KMS-11 (cell line): ENCODE results near the gene ZNF208.

Experiments used
- H2AFZ ChIP-seq: fragments of 200-600 bp; sonication (generic); 2 replicates; pipeline ENCODE4 v1.6.1; 2016; ENCODE audit warnings: antibody characterized with exemption, mixed run types, low read depth
- H3K27ac ChIP-seq: fragments of 200-600 bp; sonication (generic); 2 replicates; pipeline ENCODE4 v1.6.1; 2016; ENCODE audit warnings: mild to moderate bottlenecking, mixed run types
- H3K27me3 ChIP-seq: fragments of 200-600 bp; sonication (generic); 2 replicates; pipeline ENCODE4 v1.6.1; 2017; ENCODE audit warnings: mild to moderate bottlenecking, low read depth, mixed run types, moderate library complexity; ENCODE audit not compliant: insufficient read depth
- H3K36me3 ChIP-seq: fragments of 200-600 bp; sonication (generic); 2 replicates; pipeline ENCODE4 v1.6.1; 2017; ENCODE audit warnings: mild to moderate bottlenecking, mixed run types; ENCODE audit not compliant: insufficient read depth
- H3K4me1 ChIP-seq: fragments of 200-600 bp; sonication (generic); 2 replicates; pipeline ENCODE4 v1.6.1; 2016; ENCODE audit warnings: mild to moderate bottlenecking, low read depth, mixed run types; ENCODE audit not compliant: poor library complexity, severe bottlenecking
- H3K4me2 ChIP-seq: fragments of 200-600 bp; sonication (generic); 2 replicates; pipeline ENCODE4 v1.7.0; 2016; ENCODE audit warnings: mild to moderate bottlenecking, mixed run types
- H3K4me3 ChIP-seq: fragments of 200-600 bp; sonication (generic); IDR thresholded peaks from 2 replicates; pipeline ENCODE4 v1.6.1; 2017; ENCODE audit warnings: low read depth, low read length, mixed read lengths; ENCODE audit not compliant: insufficient read depth
- H3K79me2 ChIP-seq: fragments of 200-600 bp; sonication (generic); 2 replicates; pipeline ENCODE4 v1.6.1; 2016; ENCODE audit warnings: low read depth, mixed run types; ENCODE audit not compliant: insufficient read depth
- H3K9ac ChIP-seq: fragments of 200-600 bp; sonication (generic); 2 replicates; pipeline ENCODE4 v1.6.1; 2016; ENCODE audit warnings: mild to moderate bottlenecking, mixed run types
- H4K20me1 ChIP-seq: fragments of 200-600 bp; sonication (generic); 2 replicates; pipeline ENCODE4 v1.6.1; 2016; ENCODE audit warnings: mild to moderate bottlenecking, mixed run types; ENCODE audit not compliant: insufficient read depth
- TF ChIP-seq, protein P1 (sequence below): fragments of 200-600 bp; sonication (generic); conservative IDR thresholded peaks from 2 replicates; pipeline ENCODE4 v1.6.1; 2017; ENCODE audit warnings: low read depth, mild to moderate bottlenecking, antibody characterized with exemption, low read length, moderate library complexity, mixed read lengths

Gene ZNF208

DNA sequence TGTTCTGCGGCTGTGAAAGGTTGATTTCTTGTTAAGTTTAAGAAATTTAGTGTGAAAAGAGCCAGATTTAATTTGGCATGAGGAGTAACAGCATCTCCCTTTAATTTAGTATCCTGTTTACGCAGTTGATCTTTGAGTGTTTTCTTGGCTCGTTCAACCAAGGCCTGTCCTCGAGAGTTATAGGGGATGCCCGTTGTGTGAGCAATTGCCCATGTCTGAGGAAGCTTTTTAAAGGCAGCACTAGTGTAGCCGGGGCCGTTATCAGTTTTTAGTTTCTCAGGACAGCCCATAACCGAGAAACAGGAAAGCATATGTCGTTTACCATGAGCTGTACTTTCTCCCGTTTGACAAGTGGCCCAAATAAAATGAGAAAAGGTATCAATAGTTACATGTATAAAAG, 127.2 kb downstream of the ZNF208 start:
- H3K27ac ChIP-seq = no peak overlapping the region
- no peak overlapping the region for H3K4me3 ChIP-seq
- no peaks in the 10 kb centered on the region for H3K79me2 ChIP-seq
- H4K20me1 ChIP-seq = no peaks in the 10 kb centered on the region
- no peak overlapping the region for H2AFZ ChIP-seq
- H3K36me3 ChIP-seq = no peaks in the 10 kb centered on the region
- TF ChIP-seq, protein P1, sequence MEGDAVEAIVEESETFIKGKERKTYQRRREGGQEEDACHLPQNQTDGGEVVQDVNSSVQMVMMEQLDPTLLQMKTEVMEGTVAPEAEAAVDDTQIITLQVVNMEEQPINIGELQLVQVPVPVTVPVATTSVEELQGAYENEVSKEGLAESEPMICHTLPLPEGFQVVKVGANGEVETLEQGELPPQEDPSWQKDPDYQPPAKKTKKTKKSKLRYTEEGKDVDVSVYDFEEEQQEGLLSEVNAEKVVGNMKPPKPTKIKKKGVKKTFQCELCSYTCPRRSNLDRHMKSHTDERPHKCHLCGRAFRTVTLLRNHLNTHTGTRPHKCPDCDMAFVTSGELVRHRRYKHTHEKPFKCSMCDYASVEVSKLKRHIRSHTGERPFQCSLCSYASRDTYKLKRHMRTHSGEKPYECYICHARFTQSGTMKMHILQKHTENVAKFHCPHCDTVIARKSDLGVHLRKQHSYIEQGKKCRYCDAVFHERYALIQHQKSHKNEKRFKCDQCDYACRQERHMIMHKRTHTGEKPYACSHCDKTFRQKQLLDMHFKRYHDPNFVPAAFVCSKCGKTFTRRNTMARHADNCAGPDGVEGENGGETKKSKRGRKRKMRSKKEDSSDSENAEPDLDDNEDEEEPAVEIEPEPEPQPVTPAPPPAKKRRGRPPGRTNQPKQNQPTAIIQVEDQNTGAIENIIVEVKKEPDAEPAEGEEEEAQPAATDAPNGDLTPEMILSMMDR = no peak
- H3K4me1 ChIP-seq = no peaks in the 10 kb centered on the region
- H3K4me2 ChIP-seq = no peak overlapping the region
- no peaks in the 10 kb centered on the region for H3K27me3 ChIP-seq
- H3K9ac ChIP-seq = no peak overlapping the region
